ENCODE results near the gene NAGA. TPM values are rescaled to one million over a fixed set of nuclear protein-coding genes. Genes with fewer than 3 reads are reported as not detected.
"Not testable (repeated sequence)": the region's sequence is repeated elsewhere in the genome, so short reads cannot be mapped to it uniquely, and the experiment has no call there.

NAGA gene
- total and polyA plus RNA-seq, 12 donors: 6.6 to 34.8 (median 12.3) TPM

DNA sequence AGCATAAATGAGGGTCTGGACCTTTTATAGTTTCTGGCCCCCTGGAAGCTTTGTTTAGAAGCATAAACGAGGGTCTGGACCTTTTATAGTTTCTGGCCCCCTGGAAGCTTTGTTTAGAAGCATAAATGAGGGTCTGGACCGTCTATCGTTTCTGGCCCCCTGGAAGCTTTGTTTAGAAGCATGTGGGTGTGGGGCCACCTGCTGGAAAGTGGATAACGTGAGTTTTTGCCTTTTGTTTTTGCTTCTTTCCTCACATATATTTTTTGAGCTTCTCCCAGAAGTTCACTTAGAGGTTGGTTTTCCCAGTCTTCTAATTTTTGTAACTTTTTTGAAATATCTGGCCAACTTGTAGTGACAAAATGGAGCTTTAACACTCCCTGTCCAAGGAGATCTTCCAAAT, 42.2 kb upstream of the NAGA start:
- not testable (repeated sequence) for H3K27ac ChIP-seq, H3K4me3 ChIP-seq, ATAC-seq, H3K36me3 ChIP-seq, DNase-seq, H3K27me3 ChIP-seq, H3K4me1 ChIP-seq
- TF ChIP-seq, protein P1, sequence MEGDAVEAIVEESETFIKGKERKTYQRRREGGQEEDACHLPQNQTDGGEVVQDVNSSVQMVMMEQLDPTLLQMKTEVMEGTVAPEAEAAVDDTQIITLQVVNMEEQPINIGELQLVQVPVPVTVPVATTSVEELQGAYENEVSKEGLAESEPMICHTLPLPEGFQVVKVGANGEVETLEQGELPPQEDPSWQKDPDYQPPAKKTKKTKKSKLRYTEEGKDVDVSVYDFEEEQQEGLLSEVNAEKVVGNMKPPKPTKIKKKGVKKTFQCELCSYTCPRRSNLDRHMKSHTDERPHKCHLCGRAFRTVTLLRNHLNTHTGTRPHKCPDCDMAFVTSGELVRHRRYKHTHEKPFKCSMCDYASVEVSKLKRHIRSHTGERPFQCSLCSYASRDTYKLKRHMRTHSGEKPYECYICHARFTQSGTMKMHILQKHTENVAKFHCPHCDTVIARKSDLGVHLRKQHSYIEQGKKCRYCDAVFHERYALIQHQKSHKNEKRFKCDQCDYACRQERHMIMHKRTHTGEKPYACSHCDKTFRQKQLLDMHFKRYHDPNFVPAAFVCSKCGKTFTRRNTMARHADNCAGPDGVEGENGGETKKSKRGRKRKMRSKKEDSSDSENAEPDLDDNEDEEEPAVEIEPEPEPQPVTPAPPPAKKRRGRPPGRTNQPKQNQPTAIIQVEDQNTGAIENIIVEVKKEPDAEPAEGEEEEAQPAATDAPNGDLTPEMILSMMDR (IDR thresholded peaks at IDR 0.05): peak in 5 of 9 donors; percentile 6 to 29 (median 22)
- intact Hi-C loops (cut with DNase I): loop anchor here in 4 of 10 donors (5.0 to 10.0 kb wide), 2 partner anchors 145 to 148 kb away; partner anchors contain the start of gene SEPTIN3 (in 4 of the 4)
- WGBS, 2 donors: 20 to 21% methylated on average over 4 of the region's 4 CpGs
- peaks cover 0 to 23% (median 13%) of the 10 kb centered on the region in 11 donors for H3K9me3 ChIP-seq

DNA sequence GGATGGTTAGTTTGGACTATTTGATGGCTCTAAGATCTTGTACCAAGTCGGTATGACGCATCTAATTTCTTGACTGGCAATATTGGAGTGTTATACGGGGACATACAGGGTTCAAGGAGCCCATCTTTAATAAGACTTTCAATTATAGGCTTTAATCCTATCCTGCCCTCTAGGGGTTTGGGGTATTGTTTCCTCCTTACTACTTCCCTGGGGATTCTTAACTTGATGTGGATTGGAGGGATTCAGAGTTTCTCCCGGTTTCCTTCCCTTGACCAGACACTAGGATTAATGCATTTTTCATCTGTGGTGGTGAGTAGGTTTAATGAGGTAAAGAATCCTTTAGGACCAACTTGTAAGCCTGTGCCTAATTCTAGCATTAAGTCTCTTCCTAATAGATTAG, 41.2 kb upstream of the NAGA start:
- TF ChIP-seq, protein P1 (IDR thresholded peaks at IDR 0.05): no peak
- 50 to 52% methylated on average over 4 of the region's 4 CpGs for WGBS, 2 donors
- ATAC-seq: no peak

DNA sequence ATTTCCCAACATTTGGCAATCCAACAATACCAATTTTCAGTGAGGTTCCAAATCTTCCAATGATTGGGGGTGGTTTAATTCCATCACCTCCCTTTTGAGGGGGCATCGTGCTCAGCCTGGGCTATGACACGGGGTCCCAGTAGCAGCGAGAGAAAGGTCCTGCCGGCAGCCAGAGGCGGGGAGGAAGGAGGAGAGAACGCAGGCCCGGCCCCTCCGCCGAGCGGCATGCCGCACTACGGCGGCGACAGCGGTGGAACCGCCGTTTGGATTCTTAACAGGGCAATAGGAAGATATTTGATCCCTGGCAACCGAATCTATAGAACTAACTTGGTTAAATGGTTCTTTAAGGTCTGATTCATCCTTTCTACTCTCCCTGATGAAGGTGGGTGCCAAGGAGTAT, 38.2 kb upstream of the NAGA start:
- no peak overlapping the region for H3K4me3 ChIP-seq
- peaks cover 0 to 10% (median 0%) of the 10 kb centered on the region in 9 donors for H3K36me3 ChIP-seq
- ATAC-seq: no peak
- intact Hi-C loops (cut with DNase I): no loop called here
- no peak for DNase-seq
- no peak overlapping the region for H3K27ac ChIP-seq
- peaks cover 0 to 20% (median 11%) of the 10 kb centered on the region in 11 donors for H3K9me3 ChIP-seq
- WGBS, 2 donors: 71 to 75% methylated on average over 18 of the region's 18 CpGs
- no peaks in the 10 kb centered on the region for H3K4me1 ChIP-seq
- H3K27me3 ChIP-seq: no peaks in the 10 kb centered on the region
- TF ChIP-seq, protein P1 (IDR thresholded peaks at IDR 0.05): no peak

More for the DNA sequence above, 41.2 kb upstream of the NAGA start:
- peaks cover 0 to 8% (median 0%) of the 10 kb centered on the region in 9 donors for H3K36me3 ChIP-seq
- no peak for DNase-seq
- H3K27me3 ChIP-seq: no peaks in the 10 kb centered on the region
- no peaks in the 10 kb centered on the region for H3K4me1 ChIP-seq
- intact Hi-C loops (cut with DNase I): loop anchor here in 4 of 10 donors (5.0 to 10.0 kb wide), 2 partner anchors 144 to 147 kb away; partner anchors contain the start of gene SEPTIN3 (in 4 of the 4)
- peaks cover 0 to 23% (median 13%) of the 10 kb centered on the region in 11 donors for H3K9me3 ChIP-seq
- no peak overlapping the region for H3K4me3 ChIP-seq
- no peak overlapping the region for H3K27ac ChIP-seq

DNA sequence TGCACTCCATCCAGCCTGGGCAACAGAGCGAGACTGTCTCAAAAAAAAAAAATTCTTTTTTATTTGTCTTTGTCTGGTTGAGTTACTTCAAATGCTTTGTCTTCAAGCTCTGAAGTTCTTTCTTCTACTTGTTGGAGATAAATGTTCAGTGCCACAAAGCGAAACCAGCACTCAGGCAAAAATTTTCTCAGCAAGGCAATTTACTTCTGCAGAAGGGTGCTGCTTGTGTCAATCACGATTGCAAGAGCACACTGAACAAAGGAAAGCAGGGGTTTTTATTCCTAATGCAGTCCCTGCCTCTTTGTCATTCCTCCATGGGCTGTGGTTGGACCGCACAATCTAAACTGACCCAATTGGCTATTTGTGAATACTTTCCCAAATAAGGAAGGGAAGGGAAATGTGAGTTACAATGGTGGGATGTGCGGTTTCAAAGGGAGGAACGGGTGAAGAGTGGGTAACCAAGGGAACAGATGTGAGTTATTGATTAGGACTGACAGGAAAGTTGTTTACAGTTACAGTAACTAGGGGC, 33.8 kb upstream of the NAGA start:
- H3K9me3 ChIP-seq: peaks cover 0 to 64% (median 39%) of the 10 kb centered on the region in 11 donors
- H3K4me1 ChIP-seq; H3K27ac ChIP-seq; intact Hi-C loops (cut with DNase I); H3K27me3 ChIP-seq; ATAC-seq; DNase-seq; H3K4me3 ChIP-seq: not testable (repeated sequence)
- peaks cover 0 to 21% (median 0%) of the 10 kb centered on the region in 9 donors for H3K36me3 ChIP-seq
- 95 to 97% methylated on average over 6 of the region's 6 CpGs for WGBS, 2 donors

DNA sequence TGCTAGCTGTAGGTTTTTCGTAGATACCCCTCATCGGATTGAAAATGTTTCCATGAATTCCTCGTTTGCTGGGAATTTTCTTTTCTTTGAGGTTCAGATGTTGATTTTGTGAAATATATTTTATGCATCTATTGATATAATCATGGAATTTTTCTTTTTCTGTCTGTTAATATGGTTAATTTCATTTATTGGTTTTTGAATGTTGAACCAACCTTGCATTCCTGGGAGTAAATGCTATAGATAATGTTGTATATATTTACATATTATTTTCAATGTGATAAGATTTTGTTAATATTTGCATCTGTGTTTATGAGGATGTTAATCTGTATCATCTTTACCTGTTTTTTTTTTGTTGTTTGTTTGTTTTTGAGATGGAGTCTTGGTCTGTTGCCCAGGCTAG, 30.6 kb upstream of the NAGA start:
- no peaks in the 10 kb centered on the region for H3K27me3 ChIP-seq
- no peak overlapping the region for H3K4me3 ChIP-seq
- no peak for DNase-seq
- ATAC-seq: no peak
- TF ChIP-seq, protein P1 (IDR thresholded peaks at IDR 0.05): no peak
- no peak overlapping the region for H3K27ac ChIP-seq
- H3K4me1 ChIP-seq: no peaks in the 10 kb centered on the region
- intact Hi-C loops (cut with DNase I): no loop called here
- H3K36me3 ChIP-seq: peaks cover 0 to 32% (median 0%) of the 10 kb centered on the region in 9 donors
- peaks cover 0 to 92% (median 42%) of the 10 kb centered on the region in 11 donors for H3K9me3 ChIP-seq
- 96 to 97% methylated on average over 3 of the region's 3 CpGs for WGBS, 2 donors

Measured in heart right ventricle (tissue), 16 donors.